Calu3 (cell line): Measurements from ENCODE around the gene MTMR3. TPM values are rescaled to one million over a fixed set of nuclear protein-coding genes. Genes with fewer than 3 reads are reported as not detected.

ENCODE experiments used
- BruUV-seq: library from RNA; stranded (reverse); fragments of 400-500 nt; replicated peaks from 2 replicates; lab custom pipeline; 2021; lab: Mats Ljungman, UMichigan
- CTCF ChIA-PET: fragments of 300-600 bp; sonication (Branson Sonifier 250); formaldehyde crosslinking; loops from one replicate; lab custom pipeline; 2022; ENCODE audit warnings: antibody characterized with exemption; lab: Charles Lee
- DNase-seq: peaks from one replicate; pipeline ENCODE4 v3.0.0; 2022
- H3K27ac Mint-ChIP-seq: one replicate; pipeline ENCODE4 v1.8.0; 2022; ENCODE audit warnings: mixed read lengths; ENCODE audit not compliant: unreplicated experiment
- H3K27me3 Mint-ChIP-seq: one replicate; pipeline ENCODE4 v1.8.0; 2022; ENCODE audit warnings: mixed read lengths; ENCODE audit not compliant: unreplicated experiment
- H3K36me3 Mint-ChIP-seq: one replicate; pipeline ENCODE4 v1.8.0; 2022; ENCODE audit warnings: mild to moderate bottlenecking, moderate library complexity, mixed read lengths; ENCODE audit not compliant: insufficient read depth, unreplicated experiment
- H3K4me1 Mint-ChIP-seq: one replicate; pipeline ENCODE4 v1.8.0; 2022; ENCODE audit warnings: mild to moderate bottlenecking, low read depth, mixed read lengths; ENCODE audit not compliant: unreplicated experiment
- H3K4me3 Mint-ChIP-seq: one replicate; pipeline ENCODE4 v1.8.0; 2022; ENCODE audit warnings: mild to moderate bottlenecking, low read depth, moderate library complexity, mixed read lengths; ENCODE audit not compliant: unreplicated experiment
- H3K9me3 Mint-ChIP-seq: one replicate; pipeline ENCODE4 v1.8.0; 2022; ENCODE audit warnings: low read depth, mixed read lengths; ENCODE audit not compliant: unreplicated experiment
- CTCF ChIP-seq: fragments of 200-600 bp; IDR thresholded peaks from one replicate; pipeline ENCODE4 v1.8.0; 2022; ENCODE audit warnings: antibody characterized with exemption; ENCODE audit not compliant: unreplicated experiment
- intact Hi-C: fragments of 100-400 bp; cut with micrococcal nuclease; formaldehyde crosslinking; loops from one replicate; pipeline ENCODE4 v1.10.0; 2022; ENCODE audit not compliant: unreplicated experiment
- total RNA-seq: library from RNA; stranded (reverse); gene quantifications from 2 replicates; pipeline ENCODE4 v1.2.3, GENCODE V29; 2022

The MTMR3 gene
- total RNA-seq, 1 experiment from 2014 or later = 34.5 TPM

- TF ChIP-seq CTCF = no peak
- H3K4me1 Mint-ChIP-seq = peaks cover 25% of the 10 kb centered on the region
Measured at GRCh38 chr22:29948385-29948769, 65.4 kb downstream of the MTMR3 start.

GRCh38 chr22:29949872-29950271 is 66.9 kb downstream of the MTMR3 start:
- CTCF ChIA-PET = interaction anchor here (0.6 kb wide), 1 partner anchor 249 kb away, joined by 6 read pairs; no protein-coding TSS in a partner anchor
- Mint-ChIP-seq H3K9me3 (no peaks in the 10 kb centered on the region), H3K27ac (no peak overlapping the region), H3K36me3 (no peaks in the 10 kb centered on the region), H3K4me3 (no peak overlapping the region), H3K27me3 (no peaks in the 10 kb centered on the region), H3K4me1 (peaks cover 25% of the 10 kb centered on the region)
- no peak for DNase-seq
- intact Hi-C loops = loop anchor here (5.0 kb wide), 1 partner anchor 43 kb away; no protein-coding TSS in a partner anchor
- TF ChIP-seq CTCF = no peak
- BruUV-seq = no TSS peak

More at GRCh38 chr22:29948385-29948769, 65.4 kb downstream of the MTMR3 start:
- CTCF ChIA-PET = interaction anchor here (1.0 kb wide), 1 partner anchor 41 kb away, joined by 3 read pairs; no protein-coding TSS in a partner anchor
- Mint-ChIP-seq H3K36me3 (no peaks in the 10 kb centered on the region), H3K27ac (no peak overlapping the region), H3K9me3 (no peaks in the 10 kb centered on the region), H3K27me3 (no peaks in the 10 kb centered on the region), H3K4me3 (no peak overlapping the region)
- no TSS peak for BruUV-seq
- no peak for DNase-seq
- intact Hi-C loops = loop anchor here (5.0 kb wide), 1 partner anchor 41 kb away; no protein-coding TSS in a partner anchor

DNA sequence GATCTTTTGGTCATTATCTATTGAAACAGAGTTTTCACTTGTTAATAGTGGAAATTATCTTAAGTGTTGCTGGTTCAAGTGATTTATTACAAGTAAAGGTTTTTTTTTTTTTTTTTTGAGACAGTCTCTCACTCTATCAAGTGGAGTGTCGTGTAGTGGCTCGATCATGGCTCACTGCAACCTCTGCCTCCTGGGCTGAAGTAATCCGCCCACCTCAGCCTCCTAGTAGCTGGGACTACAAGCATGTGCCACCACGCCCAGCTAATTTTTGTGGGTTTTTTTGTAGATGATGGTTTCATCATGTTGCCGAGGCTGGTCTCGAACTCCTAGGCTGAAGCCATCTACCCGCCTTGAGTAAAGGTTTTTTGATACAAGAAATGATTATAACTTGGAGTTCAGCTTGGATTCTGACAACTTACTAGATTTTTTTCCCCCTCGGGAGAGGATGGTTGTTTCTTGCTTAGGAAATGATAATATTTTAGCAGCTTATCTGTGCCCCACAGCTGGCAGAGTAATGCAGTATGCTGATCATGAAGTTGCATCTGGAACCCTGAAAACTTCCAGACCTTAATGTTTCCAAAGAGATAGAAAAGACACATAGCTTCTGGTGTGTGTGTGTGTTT is 68.9 kb downstream of the MTMR3 start:
- CTCF ChIA-PET = interaction anchor here (0.7 kb wide), 1 partner anchor 87 kb away, joined by 3 read pairs; no protein-coding TSS in a partner anchor
- intact Hi-C loops = no loop called here
- Mint-ChIP-seq H3K9me3 (no peaks in the 10 kb centered on the region), H3K36me3 (no peaks in the 10 kb centered on the region), H3K4me3 (no peak overlapping the region), H3K4me1 (peaks cover 16% of the 10 kb centered on the region), H3K27me3 (no peaks in the 10 kb centered on the region), H3K27ac (no peak overlapping the region)
- BruUV-seq = no TSS peak
- no peak for DNase-seq
- no peak for TF ChIP-seq CTCF

DNA sequence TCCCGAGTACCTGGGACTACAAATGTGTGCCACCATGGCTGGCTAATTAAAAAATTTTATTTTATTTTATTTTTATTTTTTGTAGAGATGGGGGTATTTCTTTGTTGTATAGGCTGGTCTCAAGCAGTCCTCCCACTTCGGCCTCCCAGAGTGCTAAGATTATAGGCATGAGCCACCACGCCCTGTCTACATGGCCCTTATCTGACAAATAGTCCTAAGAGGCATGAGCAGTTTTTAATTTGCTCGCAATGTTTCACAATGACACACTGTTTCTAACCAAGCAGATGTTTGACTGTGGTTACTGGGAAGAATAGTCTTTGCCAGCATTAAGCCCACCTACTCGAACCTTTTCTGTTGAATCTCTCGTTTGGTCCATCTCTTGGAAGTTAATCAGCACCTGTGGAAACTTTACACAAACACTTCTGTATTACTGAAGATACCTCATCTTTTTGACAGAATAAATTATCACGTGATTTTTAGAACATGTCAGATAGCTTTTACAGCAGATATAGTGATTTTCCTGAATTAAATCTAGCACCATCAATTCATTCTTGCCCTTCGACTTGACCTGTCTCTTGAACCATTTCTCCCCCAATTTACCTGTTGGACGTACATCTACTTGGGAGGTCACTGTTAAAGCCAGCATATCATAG is 71.4 kb downstream of the MTMR3 start:
- H3K9me3 Mint-ChIP-seq = no peaks in the 10 kb centered on the region
- H3K4me1 Mint-ChIP-seq = no peaks in the 10 kb centered on the region
- H3K4me3 Mint-ChIP-seq = no peak overlapping the region
- BruUV-seq = no TSS peak
- intact Hi-C loops = no loop called here
- TF ChIP-seq CTCF = no peak
- no peaks in the 10 kb centered on the region for H3K27me3 Mint-ChIP-seq
- no peak for DNase-seq
- CTCF ChIA-PET = no interaction called here
- no peak overlapping the region for H3K27ac Mint-ChIP-seq
- H3K36me3 Mint-ChIP-seq = no peaks in the 10 kb centered on the region
